ENCODE results near the gene IFI27L1.
A peak's percentile ranks its signal among the peaks of the same experiment; 100 is the strongest.

- TF ChIP-seq CTCF (IDR thresholded peaks at IDR 0.05) (no peak), POLR2AphosphoS5 (IDR thresholded peaks at IDR 0.05; ENCODE audit: insufficient read depth in 1 of 2, low read depth in 1 of 2) (peak in 1 of 2 donors; percentile 38), POLR2A (IDR thresholded peaks at IDR 0.05) (no peak)
These were observed 34.0 kb downstream of the IFI27L1 start for GRCh38 chr14:94115058-94115591.

Measured in vagina (tissue), 2 donors.